ENCODE measurements around the gene NECAB2. TPM values are rescaled to one million over a fixed set of nuclear protein-coding genes. Genes with fewer than 3 reads are reported as not detected.
"Not testable (repeated sequence)": the region's sequence is repeated elsewhere in the genome, so short reads cannot be mapped to it uniquely, and the experiment has no call there.

The NECAB2 gene
- total RNA-seq, 2 experiments from 2014 or later: not detected

GRCh38 chr16:83948914-83949723 lies 18.9 kb upstream of the NECAB2 start:
- TF ChIP-seq CTCF (IDR thresholded peaks at IDR 0.05): no peak
- Mint-ChIP-seq H3K4me1 (ENCODE audit: low read depth) (peaks cover 8% of the 10 kb centered on the region), H3K27me3 (peaks cover 9% of the 10 kb centered on the region), H3K4me3 (no peak overlapping the region), H3K27ac (no peak overlapping the region), H3K36me3 (ENCODE audit: low read depth) (no peaks in the 10 kb centered on the region), H3K9me3 (no peaks in the 10 kb centered on the region)
- DNase-seq: no peak
- Histone ChIP-seq H3K4me1 (ENCODE audit: insufficient read depth, low read length) (peaks cover 12% of the 10 kb centered on the region), H3K27ac (ENCODE audit: low read depth in 1 of 2, low read length in 2 of 2) (no peak overlapping the region), H3K27me3 (ENCODE audit: control insufficient read depth in 1 of 2, insufficient read depth in 2 of 2, low read length in 2 of 2) (peaks cover 16 to 18% of the 10 kb centered on the region in 2 experiments), H3K9me3 (ENCODE audit: control insufficient read depth in 1 of 2, insufficient read depth in 1 of 2, low read length in 2 of 2) (peaks cover 0 to 4% of the 10 kb centered on the region in 2 experiments), H3K4me3 (ENCODE audit: low read length) (no peak overlapping the region), H3K36me3 (ENCODE audit: insufficient read depth, low read length) (no peaks in the 10 kb centered on the region)
- no peak for ATAC-seq (ENCODE audit: poor library complexity)
- intact Hi-C loops (cut with DNase I, micrococcal nuclease): no loop called here
- ChIA-PET POLR2A (no interaction called here), CTCF (no interaction called here)

- H3K9me3 ChIP-seq (ENCODE audit: control insufficient read depth in 1 of 2, insufficient read depth in 1 of 2, low read length in 2 of 2): peaks cover 0 to 6% of the 10 kb centered on the region in 2 experiments
- H3K27ac ChIP-seq (ENCODE audit: low read depth in 1 of 2, low read length in 2 of 2): no peak overlapping the region
- ATAC-seq (ENCODE audit: poor library complexity): no peak
- intact Hi-C loops (cut with DNase I, micrococcal nuclease): no loop called here
- ChIA-PET CTCF (no interaction called here), POLR2A (no interaction called here)
- no peak overlapping the region for H3K27ac Mint-ChIP-seq
- H3K4me1 Mint-ChIP-seq (ENCODE audit: low read depth): peaks cover 12% of the 10 kb centered on the region
- H3K27me3 Mint-ChIP-seq: peaks cover 14% of the 10 kb centered on the region
- no peaks in the 10 kb centered on the region for H3K36me3 ChIP-seq (ENCODE audit: insufficient read depth, low read length)
- no peak overlapping the region for H3K4me3 Mint-ChIP-seq
- no peak for TF ChIP-seq CTCF (IDR thresholded peaks at IDR 0.05)
- no peak for DNase-seq
- peaks cover 12% of the 10 kb centered on the region for H3K4me1 ChIP-seq (ENCODE audit: insufficient read depth, low read length)
- peaks cover 19 to 23% of the 10 kb centered on the region in 2 experiments for H3K27me3 ChIP-seq (ENCODE audit: control insufficient read depth in 1 of 2, insufficient read depth in 2 of 2, low read length in 2 of 2)
- H3K4me3 ChIP-seq (ENCODE audit: low read length): no peak overlapping the region
- no peaks in the 10 kb centered on the region for H3K9me3 Mint-ChIP-seq
- no peaks in the 10 kb centered on the region for H3K36me3 Mint-ChIP-seq (ENCODE audit: low read depth)
These were observed 18.4 kb upstream of the NECAB2 start for GRCh38 chr16:83949724-83950001.

- H3K27ac Mint-ChIP-seq; H3K36me3 ChIP-seq (ENCODE audit: insufficient read depth, low read length); intact Hi-C loops (cut with DNase I, micrococcal nuclease); H3K36me3 Mint-ChIP-seq (ENCODE audit: low read depth); ATAC-seq (ENCODE audit: poor library complexity); DNase-seq; POLR2A ChIA-PET; CTCF ChIA-PET; H3K4me3 ChIP-seq (ENCODE audit: low read length); H3K9me3 Mint-ChIP-seq; H3K4me3 Mint-ChIP-seq; H3K27ac ChIP-seq (ENCODE audit: low read depth in 1 of 2, low read length in 2 of 2): not testable (repeated sequence)
- Histone ChIP-seq H3K9me3 (ENCODE audit: control insufficient read depth in 1 of 2, insufficient read depth in 1 of 2, low read length in 2 of 2) (peaks cover 0 to 13% of the 10 kb centered on the region in 2 experiments), H3K4me1 (ENCODE audit: insufficient read depth, low read length) (peaks cover 12% of the 10 kb centered on the region), H3K27me3 (ENCODE audit: control insufficient read depth in 1 of 2, insufficient read depth in 2 of 2, low read length in 2 of 2) (peaks cover 31 to 34% of the 10 kb centered on the region in 2 experiments)
- Mint-ChIP-seq H3K27me3 (peaks cover 27% of the 10 kb centered on the region), H3K4me1 (ENCODE audit: low read depth) (peaks cover 12% of the 10 kb centered on the region)
These were observed 17.1 kb upstream of the NECAB2 start for GRCh38 chr16:83950862-83951399.
